ENCODE results near the gene SMYD3. TPM values are rescaled to one million over a fixed set of nuclear protein-coding genes. Genes with fewer than 3 reads are reported as not detected.

The SMYD3 gene
- total and polyA plus RNA-seq, 10 of the 15 experiments (the other 5 are each of a cell fraction or from before 2014, with no cell fraction given) = 18.3 to 54.0 (median 24.8) TPM

GRCh38 chr1:246462986-246463385, 44.1 kb downstream of the SMYD3 start:
- H2AFZ ChIP-seq (ENCODE audit: control insufficient read depth, low read depth, low read length) = no peak overlapping the region
- H4K20me1 ChIP-seq (ENCODE audit: control insufficient read depth, insufficient read depth) = no peaks in the 10 kb centered on the region
- 89% methylated on average over 2 of the region's 2 CpGs for WGBS (ENCODE audit: insufficient coverage, insufficient replicate concordance, low lambda C conversion rate, missing lambda C conversion rate)
- H3K4me3 ChIP-seq = no peak overlapping the region
- no peak overlapping the region for H3K27ac ChIP-seq (ENCODE audit: control insufficient read depth, insufficient read depth)
- ChIA-PET CTCF (interaction anchor here (0.7 to 1.3 kb wide), 2 partner anchors 12 to 165 kb away, joined by 4 read pairs; no protein-coding TSS in a partner anchor), RAD21 (ENCODE audit: unreplicated experiment) (no interaction called here), POLR2A (no interaction called here), SMC1A (ENCODE audit: uncharacterized antibody, unreplicated experiment) (no interaction called here)
- FAIRE-seq (no peak), ATAC-seq (no peak), DNase-seq (ENCODE audit: low read depth, low spot score) (no peak)
- H3K27me3 ChIP-seq (replicated peaks in 1 of 2; ENCODE audit: control insufficient read depth in 2 of 2, insufficient read depth in 2 of 2, low read length in 1 of 2) = no peaks in the 10 kb centered on the region
- no peaks in the 10 kb centered on the region for H3K36me3 ChIP-seq (ENCODE audit: control insufficient read depth in 2 of 2, insufficient read depth in 2 of 2, low read length in 1 of 2)
- no peaks in the 10 kb centered on the region for H3K79me2 ChIP-seq (ENCODE audit: control insufficient read depth, insufficient read depth, low read length)
- no peak overlapping the region for H3K4me2 ChIP-seq (ENCODE audit: control insufficient read depth, insufficient read depth)
- TF ChIP-seq, protein P1, sequence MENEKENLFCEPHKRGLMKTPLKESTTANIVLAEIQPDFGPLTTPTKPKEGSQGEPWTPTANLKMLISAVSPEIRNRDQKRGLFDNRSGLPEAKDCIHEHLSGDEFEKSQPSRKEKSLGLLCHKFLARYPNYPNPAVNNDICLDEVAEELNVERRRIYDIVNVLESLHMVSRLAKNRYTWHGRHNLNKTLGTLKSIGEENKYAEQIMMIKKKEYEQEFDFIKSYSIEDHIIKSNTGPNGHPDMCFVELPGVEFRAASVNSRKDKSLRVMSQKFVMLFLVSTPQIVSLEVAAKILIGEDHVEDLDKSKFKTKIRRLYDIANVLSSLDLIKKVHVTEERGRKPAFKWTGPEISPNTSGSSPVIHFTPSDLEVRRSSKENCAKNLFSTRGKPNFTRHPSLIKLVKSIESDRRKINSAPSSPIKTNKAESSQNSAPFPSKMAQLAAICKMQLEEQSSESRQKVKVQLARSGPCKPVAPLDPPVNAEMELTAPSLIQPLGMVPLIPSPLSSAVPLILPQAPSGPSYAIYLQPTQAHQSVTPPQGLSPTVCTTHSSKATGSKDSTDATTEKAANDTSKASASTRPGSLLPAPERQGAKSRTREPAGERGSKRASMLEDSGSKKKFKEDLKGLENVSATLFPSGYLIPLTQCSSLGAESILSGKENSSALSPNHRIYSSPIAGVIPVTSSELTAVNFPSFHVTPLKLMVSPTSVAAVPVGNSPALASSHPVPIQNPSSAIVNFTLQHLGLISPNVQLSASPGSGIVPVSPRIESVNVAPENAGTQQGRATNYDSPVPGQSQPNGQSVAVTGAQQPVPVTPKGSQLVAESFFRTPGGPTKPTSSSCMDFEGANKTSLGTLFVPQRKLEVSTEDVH (IDR thresholded peaks at IDR 0.05; ENCODE audit: low read depth, partially characterized antibody) = no peak
- no peak for TF ChIP-seq BMI1 (IDR thresholded peaks at IDR 0.05; ENCODE audit: borderline replicate concordance)
- TF ChIP-seq RCOR1 (conservative IDR thresholded peaks at IDR 0.05; ENCODE audit: low read depth, low read length) = no peak
- no peak for TF ChIP-seq WRNIP1 (IDR thresholded peaks at IDR 0.05; ENCODE audit: borderline replicate concordance, low read depth, low read length)
- TF ChIP-seq RAD51 (IDR thresholded peaks at IDR 0.05) = no peak
- no peak for TF ChIP-seq IKZF1 (conservative IDR thresholded peaks at IDR 0.05)
- TF ChIP-seq POLR2AphosphoS5 (IDR thresholded peaks at IDR 0.05; ENCODE audit: low read length) = no peak
- no peak for TF ChIP-seq GABPA (IDR thresholded peaks at IDR 0.05; ENCODE audit: low read depth)
- no peak for TF ChIP-seq CHD1 (IDR thresholded peaks at IDR 0.05; ENCODE audit: low read depth, low read length)
- no peak for TF ChIP-seq EGR1 (IDR thresholded peaks at IDR 0.05; ENCODE audit: borderline replicate concordance in 1 of 2, low read depth in 2 of 2, low read length in 2 of 2)
- no peak for TF ChIP-seq POLR2AphosphoS2 (IDR thresholded peaks at IDR 0.05; ENCODE audit: low read depth, low read length)
- no peak for TF ChIP-seq NFYA (IDR thresholded peaks at IDR 0.05; ENCODE audit: borderline replicate concordance, low read depth, low read length)
- TF ChIP-seq ESRRA (IDR thresholded peaks at IDR 0.05; ENCODE audit: low read length) = no peak
- no peak for TF ChIP-seq SIX5 (IDR thresholded peaks at IDR 0.05; ENCODE audit: low read depth, low read length, severe bottlenecking)
- no peaks in the 10 kb centered on the region for H3K4me1 ChIP-seq (ENCODE audit: control insufficient read depth, insufficient read depth, low read length)
- intact Hi-C loops (cut with micrococcal nuclease; ENCODE audit: unreplicated experiment) (no loop called here), in situ Hi-C loops (cut with MboI) (no loop called here)
- BruUV-seq (replicated peaks) = no TSS peak
- no peak overlapping the region for H3K9ac ChIP-seq (ENCODE audit: control insufficient read depth, insufficient read depth, low read length)
- no peaks in the 10 kb centered on the region; the same call in 2 of the 3 replicates for H3K9me3 ChIP-seq (replicated peaks; ENCODE audit: control insufficient read depth, insufficient read depth, low read length)
